Inferior parietal cortex (tissue), 1 donor: ENCODE results near the gene GMEB2.
"Not testable (repeated sequence)": the region's sequence is repeated elsewhere in the genome, so short reads cannot be mapped to it uniquely, and the experiment has no call there.

ENCODE experiments used
- DNase-seq: peaks from one replicate; pipeline ENCODE4 v3.0.0-alpha.2; 2016; ENCODE audit errors: extremely low spot score

Gene GMEB2

GRCh38 chr20:63572071-63572787, 54.7 kb downstream of the GMEB2 start:
- DNase-seq, result no peak

- not testable (repeated sequence) for DNase-seq
These were observed 55.8 kb downstream of the GMEB2 start for GRCh38 chr20:63571087-63571478.

- no peak for DNase-seq
These were observed 56.4 kb downstream of the GMEB2 start for GRCh38 chr20:63570281-63571086.

GRCh38 chr20:63568986-63569949, 57.6 kb downstream of the GMEB2 start:
- no peak for DNase-seq

GRCh38 chr20:63568170-63568981, 58.5 kb downstream of the GMEB2 start:
- no peak for DNase-seq

- peak; percentile 6 for DNase-seq
These were observed 59.3 kb downstream of the GMEB2 start for GRCh38 chr20:63567386-63568169.

- DNase-seq, result no peak
These were observed 59.8 kb downstream of the GMEB2 start for GRCh38 chr20:63567136-63567385.

- no peak for DNase-seq
These were observed 60.3 kb downstream of the GMEB2 start for GRCh38 chr20:63566395-63567135.

GRCh38 chr20:63565699-63566335, 61.1 kb downstream of the GMEB2 start:
- no peak for DNase-seq

GRCh38 chr20:63565021-63565698, 61.7 kb downstream of the GMEB2 start:
- DNase-seq, result no peak

GRCh38 chr20:63564036-63564810, 62.7 kb downstream of the GMEB2 start:
- no peak for DNase-seq

GRCh38 chr20:63563225-63563935, 63.5 kb downstream of the GMEB2 start:
- DNase-seq, result no peak

- DNase-seq, result no peak
These were observed 64.3 kb downstream of the GMEB2 start for GRCh38 chr20:63562461-63563224.

GRCh38 chr20:63561624-63562396, 65.1 kb downstream of the GMEB2 start:
- no peak for DNase-seq

- no peak for DNase-seq
These were observed 65.9 kb downstream of the GMEB2 start for GRCh38 chr20:63560856-63561609.
